Karpas-422 (cell line): ENCODE results near the gene C17orf50. TPM values are rescaled to one million over a fixed set of nuclear protein-coding genes. Genes with fewer than 3 reads are reported as not detected.
"Not testable (repeated sequence)": the region's sequence is repeated elsewhere in the genome, so short reads cannot be mapped to it uniquely, and the experiment has no call there.

ENCODE experiments used
- DNase-seq: peaks from one replicate; pipeline ENCODE4 v3.0.0-alpha.2; 2015
- H2AFZ ChIP-seq: fragments of 200-600 bp; sonication (generic); 2 replicates; pipeline ENCODE4 v1.6.1; 2014; ENCODE audit warnings: antibody characterized with exemption, low read length, mixed read lengths
- H3K27ac ChIP-seq: fragments of 200-600 bp; sonication (generic); 2 replicates; pipeline ENCODE4 v1.5.1; 2014; ENCODE audit warnings: mild to moderate bottlenecking, low read length, moderate library complexity
- H3K27me3 ChIP-seq: fragments of 200-600 bp; sonication (generic); 2 replicates; pipeline ENCODE4 v1.6.1; 2014; ENCODE audit warnings: low read length, mixed read lengths
- H3K36me3 ChIP-seq: fragments of 200-600 bp; sonication (generic); 2 replicates; pipeline ENCODE4 v1.6.1; 2014; ENCODE audit warnings: low read length, mixed read lengths; ENCODE audit not compliant: insufficient read depth
- H3K4me1 ChIP-seq: fragments of 200-600 bp; sonication (generic); 2 replicates; pipeline ENCODE4 v1.6.1; 2014; ENCODE audit warnings: mild to moderate bottlenecking, low read length, mixed read lengths
- H3K4me2 ChIP-seq: fragments of 200-600 bp; sonication (generic); 2 replicates; pipeline ENCODE4 v1.6.1; 2014; ENCODE audit warnings: low read length, low read depth, mild to moderate bottlenecking; ENCODE audit not compliant: poor library complexity, severe bottlenecking
- H3K4me3 ChIP-seq: fragments of 200-600 bp; sonication (generic); 2 replicates; pipeline ENCODE4 v1.5.1; 2014; ENCODE audit warnings: mild to moderate bottlenecking, antibody characterized with exemption, low read length, mixed read lengths
- H3K79me2 ChIP-seq: fragments of 200-600 bp; sonication (generic); 2 replicates; pipeline ENCODE4 v1.6.1; 2014; ENCODE audit warnings: mild to moderate bottlenecking, low read length, mixed read lengths
- H3K9ac ChIP-seq: fragments of 200-600 bp; sonication (generic); 2 replicates; pipeline ENCODE4 v1.6.0; 2014; ENCODE audit warnings: low read length
- H3K9me2 ChIP-seq: fragments of 200-600 bp; sonication (generic), shearing (Covaris generic); replicated peaks from 2 replicates; pipeline ENCODE4 v1.6.0; 2014; ENCODE audit warnings: mild to moderate bottlenecking, low read length, moderate library complexity; ENCODE audit not compliant: insufficient read depth
- H3K9me3 ChIP-seq: fragments of 300-700, 200-600 bp; sonication (generic); 2 replicates; pipeline ENCODE4 v1.6.1; 2014; ENCODE audit warnings: low read length, mixed read lengths
- H4K20me1 ChIP-seq: fragments of 200-600 bp; sonication (generic); 2 replicates; pipeline ENCODE4 v1.6.1; 2014; ENCODE audit warnings: mild to moderate bottlenecking, antibody characterized with exemption, low read length, low read depth; ENCODE audit not compliant: insufficient read depth
- total RNA-seq: library from RNA; depleted of rRNA; stranded (reverse); fragments of >200 nt; shearing (Covaris generic); gene quantifications from 2 replicates; pipeline ENCODE4 v1.2.3, GENCODE V29; 2014; ENCODE audit warnings: low replicate concordance

C17orf50 gene
- total RNA-seq, 1 experiment from 2014 or later, result not detected

GRCh38 chr17:35750526-35751395 is 9.9 kb upstream of the C17orf50 start:
- Histone ChIP-seq H2AFZ (no peak overlapping the region), H3K9ac (no peak overlapping the region), H3K36me3 (no peaks in the 10 kb centered on the region), H4K20me1 (no peaks in the 10 kb centered on the region), H3K4me2 (no peak overlapping the region), H3K79me2 (no peaks in the 10 kb centered on the region), H3K9me2 (no peaks in the 10 kb centered on the region), H3K27ac (no peak overlapping the region), H3K9me3 (no peaks in the 10 kb centered on the region), H3K27me3 (no peaks in the 10 kb centered on the region), H3K4me1 (no peaks in the 10 kb centered on the region), H3K4me3 (no peak overlapping the region)
- no peak for DNase-seq

- H3K36me3 ChIP-seq, H4K20me1 ChIP-seq: not testable (repeated sequence)
These were observed 9.1 kb upstream of the C17orf50 start for GRCh38 chr17:35751541-35751940.

GRCh38 chr17:35752471-35752870 is 8.2 kb upstream of the C17orf50 start:
- no peaks in the 10 kb centered on the region for H3K36me3 ChIP-seq
- H3K27ac ChIP-seq, result no peak overlapping the region
- H3K4me2 ChIP-seq, result no peak overlapping the region
- H3K4me1 ChIP-seq, result peaks cover 3% of the 10 kb centered on the region
- no peak for DNase-seq
- no peak overlapping the region for H3K9ac ChIP-seq
- no peaks in the 10 kb centered on the region for H4K20me1 ChIP-seq
- H3K27me3 ChIP-seq, result no peaks in the 10 kb centered on the region
- no peak overlapping the region for H2AFZ ChIP-seq
- no peaks in the 10 kb centered on the region for H3K9me2 ChIP-seq
- H3K79me2 ChIP-seq, result no peaks in the 10 kb centered on the region
- H3K9me3 ChIP-seq, result no peaks in the 10 kb centered on the region
- H3K4me3 ChIP-seq, result no peak overlapping the region

More at GRCh38 chr17:35751541-35751940, 9.1 kb upstream of the C17orf50 start:
- DNase-seq, H3K27me3 ChIP-seq, H3K4me2 ChIP-seq, H3K79me2 ChIP-seq, H3K4me3 ChIP-seq, H3K9me3 ChIP-seq, H3K9me2 ChIP-seq, H3K4me1 ChIP-seq, H3K9ac ChIP-seq, H2AFZ ChIP-seq, H3K27ac ChIP-seq: not testable (repeated sequence)

GRCh38 chr17:35752945-35753764 is 7.5 kb upstream of the C17orf50 start, which contains the start of gene GAS2L2:
TSS of gene GAS2L2 (minus strand) at chr17:35753239. CDS start at chr17:35752850, 389 bp downstream.
- Histone ChIP-seq H2AFZ (no peak within 1 kb of the TSS), H4K20me1 (no peaks in the 10 kb centered on the region), H3K9me2 (no peaks in the 10 kb centered on the region), H3K9ac (no peak within 1 kb of the TSS), H3K4me1 (peaks cover 3% of the 10 kb centered on the region), H3K9me3 (no peaks in the 10 kb centered on the region), H3K27me3 (no peaks in the 10 kb centered on the region), H3K79me2 (no peaks in the 10 kb centered on the region), H3K4me3 (no peak within 1 kb of the TSS), H3K36me3 (no peaks in the 10 kb centered on the region), H3K27ac (no peak within 1 kb of the TSS), H3K4me2 (no peak within 1 kb of the TSS)
- DNase-seq, result no peak

GRCh38 chr17:35757243-35757642 is 3.4 kb upstream of the C17orf50 start:
- no peaks in the 10 kb centered on the region for H3K9me3 ChIP-seq
- H3K4me2 ChIP-seq, result no peak overlapping the region
- H3K27ac ChIP-seq, result no peak overlapping the region
- no peaks in the 10 kb centered on the region for H3K27me3 ChIP-seq
- no peak for DNase-seq
- no peak overlapping the region for H2AFZ ChIP-seq
- no peaks in the 10 kb centered on the region for H3K9me2 ChIP-seq
- peaks cover 3% of the 10 kb centered on the region for H3K4me1 ChIP-seq
- no peaks in the 10 kb centered on the region for H3K36me3 ChIP-seq
- H3K4me3 ChIP-seq, result no peak overlapping the region
- H3K9ac ChIP-seq, result no peak overlapping the region
- no peaks in the 10 kb centered on the region for H3K79me2 ChIP-seq
- no peaks in the 10 kb centered on the region for H4K20me1 ChIP-seq

GRCh38 chr17:35761601-35762000 is 914 bp downstream of the C17orf50 start:
- Histone ChIP-seq H3K4me3 (no peak overlapping the region), H4K20me1 (no peaks in the 10 kb centered on the region), H3K36me3 (no peaks in the 10 kb centered on the region), H3K9me3 (no peaks in the 10 kb centered on the region), H3K9ac (no peak overlapping the region), H3K27me3 (no peaks in the 10 kb centered on the region), H3K79me2 (no peaks in the 10 kb centered on the region), H3K4me2 (no peak overlapping the region), H3K27ac (no peak overlapping the region), H3K4me1 (peaks cover 13% of the 10 kb centered on the region), H2AFZ (no peak overlapping the region), H3K9me2 (no peaks in the 10 kb centered on the region)
- no peak for DNase-seq

GRCh38 chr17:35763767-35764122 is 3.1 kb downstream of the C17orf50 start:
- H3K36me3 ChIP-seq, result no peaks in the 10 kb centered on the region
- no peaks in the 10 kb centered on the region for H3K9me3 ChIP-seq
- no peak overlapping the region for H3K27ac ChIP-seq
- no peaks in the 10 kb centered on the region for H3K27me3 ChIP-seq
- peak overlapping the region; percentile 77 for H3K4me2 ChIP-seq
- peak overlapping the region; percentile 70 for H3K9ac ChIP-seq
- peaks cover 13% of the 10 kb centered on the region for H3K4me1 ChIP-seq
- H4K20me1 ChIP-seq, result no peaks in the 10 kb centered on the region
- H2AFZ ChIP-seq, result no peak overlapping the region
- H3K79me2 ChIP-seq, result no peaks in the 10 kb centered on the region
- peak overlapping the region; percentile 67; the same call in 1 of the 2 replicates for H3K4me3 ChIP-seq
- H3K9me2 ChIP-seq, result no peaks in the 10 kb centered on the region
- no peak for DNase-seq
